MG63 (cell line): ENCODE measurements around the gene CLTCL1. TPM values are rescaled to one million over a fixed set of nuclear protein-coding genes. Genes with fewer than 3 reads are reported as not detected.
"Not testable (repeated sequence)": the region's sequence is repeated elsewhere in the genome, so short reads cannot be mapped to it uniquely, and the experiment has no call there.

Experiments
- DNase-seq: peaks from one replicate; pipeline ENCODE4 v3.0.0-alpha.2; 2020
- H3K27me3 ChIP-seq: fragments of 250-450 bp; sonication (Bioruptor Pico); 2 replicates; pipeline ENCODE4 v1.5.1; 2020; ENCODE audit warnings: mild to moderate bottlenecking, moderate library complexity
- H3K36me3 ChIP-seq: fragments of 250-450 bp; sonication (Bioruptor Pico); 2 replicates; pipeline ENCODE4 v1.5.1; 2020; ENCODE audit warnings: mild to moderate bottlenecking, moderate library complexity
- H3K4me3 ChIP-seq: fragments of 250-450 bp; sonication (Bioruptor Pico); 2 replicates; pipeline ENCODE4 v1.5.1; 2020; ENCODE audit warnings: mild to moderate bottlenecking, moderate library complexity
- H3K9me3 ChIP-seq: fragments of 250-450 bp; sonication (Bioruptor Pico); 2 replicates; pipeline ENCODE4 v1.5.1; 2020; ENCODE audit warnings: mild to moderate bottlenecking, moderate library complexity
- total RNA-seq: library from RNA; depleted of rRNA; stranded (reverse); fragments of >200 nt; shearing (Covaris generic); gene quantifications from 2 replicates; pipeline ENCODE4 v1.2.3, GENCODE V29; 2014; ENCODE audit warnings: low replicate concordance

The CLTCL1 gene
- total RNA-seq, 1 experiment from 2014 or later, result 1.5 TPM

DNA sequence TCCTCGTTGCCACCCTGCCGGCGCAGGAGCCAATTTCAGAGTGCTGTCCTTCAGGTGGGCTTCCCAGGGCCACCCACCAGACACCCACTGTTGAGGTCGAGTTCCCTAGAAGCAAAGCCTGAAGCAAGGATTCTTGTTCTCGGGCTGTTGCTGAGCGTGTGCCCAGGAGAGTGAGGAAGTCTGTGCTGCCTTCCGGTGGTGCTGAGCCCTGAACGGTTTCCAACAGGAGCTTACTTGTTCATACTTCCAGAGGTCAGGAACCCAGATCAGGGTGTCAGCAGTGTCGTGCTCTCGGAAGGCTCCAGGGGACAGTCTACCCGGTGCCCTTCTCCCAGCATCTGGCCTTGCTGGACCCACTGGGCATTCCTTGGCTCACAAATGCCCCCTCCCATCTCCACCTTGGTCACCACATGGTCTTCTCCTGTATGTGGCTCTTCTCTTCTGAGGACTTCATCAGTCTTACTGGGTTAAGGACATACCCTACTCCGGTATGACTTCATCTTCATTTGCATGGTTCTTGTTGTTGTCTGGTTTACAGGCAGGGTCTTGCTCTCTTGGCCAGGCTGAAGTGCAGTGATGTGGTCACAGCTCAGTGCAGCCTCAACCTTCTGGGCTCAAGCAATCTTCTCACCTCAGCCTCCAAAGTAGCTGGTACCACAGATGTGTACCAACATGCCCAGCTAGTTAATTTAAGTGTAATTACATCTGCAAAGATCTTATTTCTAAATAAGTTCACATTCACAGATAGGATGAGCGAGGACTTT, 124.2 kb downstream of the CLTCL1 start:
- DNase-seq, result no peak
- no peak overlapping the region for H3K4me3 ChIP-seq
- no peaks in the 10 kb centered on the region for H3K9me3 ChIP-seq
- H3K36me3 ChIP-seq, result peaks cover 5% of the 10 kb centered on the region
- H3K27me3 ChIP-seq, result peaks cover 28% of the 10 kb centered on the region

DNA sequence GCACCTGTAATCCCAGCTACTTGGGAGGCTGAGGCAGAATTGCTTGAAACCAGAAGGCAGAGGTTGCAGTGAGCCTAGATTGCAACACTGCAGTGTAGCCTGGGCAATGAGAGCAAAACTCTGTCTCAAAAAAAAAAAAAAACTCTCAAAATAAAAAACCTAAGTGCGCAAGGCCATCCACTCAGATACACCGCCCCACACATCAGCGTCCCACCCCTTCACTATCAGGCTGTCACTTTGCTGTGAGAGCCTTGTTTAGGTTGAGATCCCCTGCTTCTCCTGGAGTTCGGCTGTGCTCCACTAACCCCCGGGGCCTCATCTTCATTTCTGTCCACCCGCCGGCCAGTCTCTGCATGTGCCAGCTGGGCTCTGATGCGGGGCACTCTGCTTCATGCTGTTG, 125.1 kb downstream of the CLTCL1 start:
- no peak for DNase-seq
- Histone ChIP-seq H3K27me3 (peaks cover 28% of the 10 kb centered on the region), H3K9me3 (no peaks in the 10 kb centered on the region)

DNA sequence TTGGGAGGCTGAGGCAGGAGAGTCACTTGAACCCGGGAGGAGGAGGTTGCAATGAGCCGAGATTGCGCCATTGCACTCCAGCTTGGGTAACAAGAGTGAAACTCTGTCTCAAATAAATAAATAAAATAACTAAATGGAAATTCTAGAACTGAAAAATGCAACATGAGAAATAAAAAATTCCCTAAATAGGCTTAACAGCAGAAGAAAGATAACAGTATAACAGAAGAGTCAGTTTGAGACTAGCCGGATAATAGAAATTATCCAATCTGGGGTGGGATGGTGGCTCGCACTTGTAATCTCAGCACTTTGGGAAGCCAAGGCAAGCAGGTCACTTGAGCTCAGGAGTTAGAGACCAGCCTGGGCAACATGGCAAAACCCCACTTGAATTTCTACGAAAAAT, 127.1 kb downstream of the CLTCL1 start:
- Histone ChIP-seq H3K9me3 (no peaks in the 10 kb centered on the region), H3K4me3 (no peak overlapping the region), H3K36me3 (no peaks in the 10 kb centered on the region), H3K27me3 (peaks cover 23% of the 10 kb centered on the region)
- no peak for DNase-seq

More for the DNA sequence above, 125.1 kb downstream of the CLTCL1 start:
- Histone ChIP-seq H3K36me3 (no peaks in the 10 kb centered on the region), H3K4me3 (no peak overlapping the region)

DNA sequence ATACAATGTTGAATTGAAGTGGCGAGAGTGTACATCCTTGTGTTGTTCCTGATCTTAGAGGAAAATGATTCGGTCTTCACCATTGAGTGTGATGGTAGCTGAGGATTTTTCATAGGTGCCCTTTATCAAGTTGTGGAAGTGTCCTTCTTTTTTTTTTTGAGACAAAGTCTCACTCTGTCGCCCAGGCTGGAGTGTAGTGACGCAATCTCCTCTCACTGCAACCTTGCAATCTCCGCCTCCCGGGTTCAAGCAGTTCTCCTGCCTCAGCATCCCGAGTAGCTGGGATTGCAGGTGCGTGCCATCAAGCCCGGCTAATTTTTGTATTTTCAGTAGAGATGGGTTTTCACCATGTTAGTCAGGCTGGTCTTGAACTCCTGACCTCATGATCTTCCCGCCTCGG, 132.9 kb downstream of the CLTCL1 start:
- H3K27me3 ChIP-seq, H3K4me3 ChIP-seq, DNase-seq, H3K36me3 ChIP-seq, H3K9me3 ChIP-seq: not testable (repeated sequence)

DNA sequence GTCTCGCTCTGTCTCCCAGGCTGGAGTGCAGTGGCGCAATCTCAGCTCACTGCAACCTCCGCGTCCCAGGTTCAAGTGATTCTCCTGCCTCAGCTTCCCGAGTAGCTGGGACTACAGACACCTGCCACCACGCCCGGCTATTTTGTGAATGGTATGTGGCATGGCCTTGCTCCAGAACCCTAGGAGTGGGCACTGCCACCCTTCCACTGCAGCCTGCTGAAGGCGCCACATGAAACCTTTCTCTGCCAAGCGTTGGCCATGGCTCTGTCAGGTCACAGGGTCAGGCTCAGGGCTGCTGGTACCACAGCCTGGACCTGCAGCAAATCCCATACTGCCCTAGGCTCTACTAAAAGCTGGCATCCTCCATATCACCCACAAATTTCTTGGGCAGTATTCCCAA, 135.4 kb downstream of the CLTCL1 start:
- H3K9me3 ChIP-seq, H3K36me3 ChIP-seq, DNase-seq, H3K4me3 ChIP-seq: not testable (repeated sequence)
- peaks cover 23% of the 10 kb centered on the region for H3K27me3 ChIP-seq

DNA sequence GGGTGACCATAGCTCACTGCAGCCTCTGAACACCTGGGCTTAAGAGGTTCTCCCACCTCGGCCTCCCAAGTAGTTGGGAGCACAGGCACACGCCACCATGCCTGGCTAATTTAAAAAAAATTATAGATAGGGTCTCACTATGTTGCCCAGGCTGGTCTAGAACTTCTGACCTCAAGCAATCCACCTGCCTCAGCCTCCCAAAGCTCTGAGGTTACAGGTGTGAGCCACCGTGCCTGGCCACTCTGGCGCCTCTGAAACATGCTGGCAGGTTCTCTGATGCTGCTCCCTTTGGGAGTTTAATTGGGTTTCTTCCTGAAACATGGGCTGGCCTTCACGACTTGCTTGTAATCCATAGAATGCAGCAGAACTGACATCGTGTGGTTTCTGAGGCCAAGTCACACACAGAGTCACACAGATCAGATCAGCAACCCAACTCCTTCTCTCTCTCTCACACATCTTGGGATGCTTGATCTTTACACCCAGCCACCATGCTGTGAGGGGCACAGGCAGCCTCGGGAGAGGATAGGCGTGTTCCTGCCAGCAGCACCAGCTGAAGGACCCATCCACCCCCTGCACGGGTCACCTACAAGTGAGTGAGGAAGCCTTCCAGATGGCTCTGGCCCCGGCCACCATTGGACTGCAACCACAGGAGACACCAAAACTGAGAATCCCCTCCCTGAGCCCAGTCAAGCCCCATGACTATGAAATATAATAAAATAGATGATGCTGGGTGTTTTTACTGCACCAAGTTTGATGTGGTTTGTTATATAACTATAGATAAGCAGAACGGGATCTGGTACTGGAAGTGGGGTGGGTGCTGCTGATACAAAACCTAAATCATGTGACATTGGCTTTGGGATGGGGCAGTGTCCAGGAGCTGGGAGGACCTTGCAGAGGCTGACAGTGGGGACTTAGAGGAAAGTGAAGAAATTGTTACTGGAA, 138.3 kb downstream of the CLTCL1 start:
- no peak for DNase-seq
- H3K36me3 ChIP-seq, result no peaks in the 10 kb centered on the region
- H3K4me3 ChIP-seq, result no peak overlapping the region
- H3K27me3 ChIP-seq, result peaks cover 42% of the 10 kb centered on the region
- H3K9me3 ChIP-seq, result no peaks in the 10 kb centered on the region

DNA sequence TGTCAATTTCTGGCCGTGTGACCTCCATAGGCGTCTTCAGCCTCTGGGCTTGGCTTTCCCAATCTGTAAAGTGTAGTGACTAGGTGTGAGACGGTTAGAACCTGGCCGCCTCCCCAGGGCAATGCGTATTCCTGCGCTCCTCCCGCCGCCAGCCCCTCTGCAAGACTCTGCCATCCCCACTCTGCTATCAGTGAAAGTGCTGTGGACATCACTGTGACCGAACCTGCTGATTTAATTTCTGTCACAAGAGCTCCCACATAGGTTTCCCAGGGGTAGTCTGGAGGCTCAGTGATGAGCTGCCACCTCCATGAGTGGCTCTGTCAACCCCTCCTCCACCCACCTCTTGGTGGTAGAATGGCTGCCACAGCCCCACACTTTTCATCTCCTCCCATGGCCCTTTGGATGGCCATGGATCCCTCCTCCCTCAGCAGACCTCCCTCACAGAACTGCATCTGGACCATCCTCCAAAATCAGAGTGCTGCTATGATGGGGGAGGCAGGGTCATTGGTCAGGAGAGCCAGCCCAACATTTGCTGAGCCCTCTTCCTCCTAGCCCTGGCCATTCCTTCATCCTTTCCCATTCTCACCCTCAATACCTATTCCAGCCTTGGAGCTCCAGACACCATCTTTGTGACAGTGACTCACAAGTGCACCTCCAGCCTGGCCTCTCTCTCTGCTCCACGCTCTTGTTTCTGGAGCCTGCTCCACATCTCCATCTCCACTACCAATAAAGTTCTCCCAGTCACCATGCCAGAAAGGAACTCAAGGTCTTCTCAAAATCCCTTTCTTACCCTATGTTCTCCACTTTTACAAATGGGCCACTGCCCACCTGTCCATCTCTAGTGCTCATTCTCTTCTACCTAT, 140.0 kb downstream of the CLTCL1 start:
- no peak overlapping the region for H3K4me3 ChIP-seq
- peaks cover 42% of the 10 kb centered on the region for H3K27me3 ChIP-seq
- no peaks in the 10 kb centered on the region for H3K9me3 ChIP-seq

DNA sequence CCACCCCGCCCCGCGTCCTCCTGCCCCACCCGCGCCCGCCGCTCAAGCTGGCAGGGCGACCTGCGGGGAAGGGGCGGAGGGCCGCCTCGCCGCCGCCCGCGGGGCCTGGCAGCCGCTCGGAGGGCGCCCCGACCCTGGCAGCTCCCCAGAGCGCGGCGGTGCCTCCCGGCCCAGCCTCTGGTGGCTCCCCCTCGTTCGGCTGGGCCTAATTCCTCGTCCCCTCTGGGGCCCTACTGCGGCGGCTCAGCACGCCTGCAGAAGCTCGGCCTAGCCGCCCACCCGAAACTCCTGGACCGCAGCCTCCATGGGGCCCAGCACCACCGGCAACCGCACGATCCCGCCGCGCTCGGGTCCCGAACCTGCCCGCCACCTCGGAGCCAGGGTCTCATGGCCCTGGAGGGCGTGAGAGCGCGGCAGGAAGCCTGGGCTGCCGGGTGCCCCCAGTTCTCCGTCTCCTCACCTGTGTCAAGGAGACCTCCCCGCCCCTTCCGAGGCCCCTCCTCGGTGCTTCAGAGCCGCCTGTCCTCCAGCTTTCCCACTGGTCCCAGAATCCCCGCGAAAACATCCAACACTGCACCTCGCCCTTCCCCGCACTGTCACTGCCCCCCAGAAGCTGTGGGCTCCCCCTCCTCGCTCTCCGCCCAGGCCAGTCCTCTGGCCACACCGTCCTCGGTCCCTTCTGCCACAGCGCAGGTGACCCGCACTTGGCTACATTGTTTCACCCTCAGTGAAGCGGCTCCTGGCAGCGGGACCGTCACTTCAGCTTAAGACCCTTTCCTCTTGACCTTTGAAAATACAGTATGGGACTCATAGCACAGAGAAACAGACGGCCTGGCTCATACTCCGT, 140.8 kb downstream of the CLTCL1 start:
- no peaks in the 10 kb centered on the region for H3K9me3 ChIP-seq
- no peaks in the 10 kb centered on the region for H3K36me3 ChIP-seq
- no peak for DNase-seq
- peaks cover 42% of the 10 kb centered on the region for H3K27me3 ChIP-seq
- H3K4me3 ChIP-seq, result no peak overlapping the region

More for the DNA sequence above, 140.0 kb downstream of the CLTCL1 start:
- no peaks in the 10 kb centered on the region for H3K36me3 ChIP-seq
- no peak for DNase-seq

DNA sequence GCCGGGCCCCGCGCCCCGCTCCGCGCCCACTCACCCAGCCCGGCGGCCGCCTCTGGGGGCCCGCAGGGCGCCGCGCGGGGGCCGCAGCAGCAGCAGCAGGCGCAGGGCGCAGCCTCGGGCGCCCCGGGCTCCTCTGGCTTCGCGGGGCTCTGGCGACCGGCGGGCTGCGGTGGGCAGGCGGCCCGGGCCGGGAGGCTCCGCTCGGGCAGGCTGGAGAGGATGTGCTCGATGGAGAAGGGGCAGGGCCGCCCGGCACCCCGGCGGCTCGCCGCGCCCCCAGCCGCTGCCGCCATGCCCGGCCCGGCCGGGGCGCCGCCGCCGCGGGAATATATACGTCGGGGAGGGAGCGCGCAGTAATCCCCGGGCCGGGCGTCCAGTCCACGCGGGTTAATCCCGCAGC, 141.5 kb downstream of the CLTCL1 start, which contains the start of gene GSC2:
TSS of gene GSC2 (minus strand) at position 302 of the 400 bp plus-strand sequence. CDS start at position 293, 9 bp downstream.
- H3K4me3 ChIP-seq, result peak within 1 kb of the TSS; percentile 24; the same call in 1 of the 2 replicates

DNA sequence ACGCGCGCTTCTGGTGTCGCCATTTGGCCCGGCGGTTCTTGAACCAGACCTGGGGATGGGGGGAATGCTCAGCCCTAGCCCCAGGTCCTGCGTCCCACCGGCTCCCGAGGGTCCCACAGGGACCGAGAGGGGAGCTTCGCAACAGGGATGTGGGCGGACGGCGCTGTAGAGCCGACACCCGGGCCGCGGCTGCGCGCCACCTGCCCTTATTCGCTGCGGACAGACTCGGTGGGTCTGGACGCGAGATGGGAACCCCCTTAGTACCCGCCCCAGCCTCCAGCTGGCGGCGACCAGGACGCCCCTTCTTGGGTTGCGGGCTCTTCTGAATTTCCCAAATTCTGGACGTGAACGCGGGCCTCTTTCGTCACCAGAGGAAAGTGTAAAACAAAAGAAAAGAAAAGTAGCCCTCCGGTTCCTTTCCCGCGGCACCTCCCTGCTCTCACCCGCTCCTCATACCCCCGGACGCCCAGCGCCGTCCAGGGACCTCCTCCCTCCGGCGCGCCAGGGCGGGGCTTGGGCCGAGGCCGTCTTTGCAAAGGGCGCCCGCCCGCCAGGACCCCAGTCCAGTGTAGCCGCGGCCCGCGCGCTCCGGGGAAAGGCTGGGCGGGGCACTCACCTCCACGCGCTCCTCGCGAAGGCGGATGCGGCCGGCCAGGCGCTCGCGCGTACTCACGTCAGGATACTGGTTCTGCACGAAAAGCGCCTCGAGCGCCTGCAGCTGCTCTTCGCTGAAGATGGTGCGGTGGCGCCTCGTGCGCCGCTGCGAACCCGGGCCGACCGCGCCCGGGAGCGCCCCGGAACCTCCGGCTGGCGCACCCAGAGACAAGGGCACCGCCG, 142.3 kb downstream of the CLTCL1 start:
- Histone ChIP-seq H3K27me3 (peaks cover 39% of the 10 kb centered on the region), H3K36me3 (no peaks in the 10 kb centered on the region), H3K4me3 (peak overlapping the region; percentile 24; the same call in 1 of the 2 replicates), H3K9me3 (no peaks in the 10 kb centered on the region)
- peak; percentile 37 for DNase-seq

More for the DNA sequence above, 141.5 kb downstream of the CLTCL1 start, which contains the start of gene GSC2:
- no peak for DNase-seq
- Histone ChIP-seq H3K27me3 (peaks cover 39% of the 10 kb centered on the region), H3K9me3 (no peaks in the 10 kb centered on the region), H3K36me3 (no peaks in the 10 kb centered on the region)

DNA sequence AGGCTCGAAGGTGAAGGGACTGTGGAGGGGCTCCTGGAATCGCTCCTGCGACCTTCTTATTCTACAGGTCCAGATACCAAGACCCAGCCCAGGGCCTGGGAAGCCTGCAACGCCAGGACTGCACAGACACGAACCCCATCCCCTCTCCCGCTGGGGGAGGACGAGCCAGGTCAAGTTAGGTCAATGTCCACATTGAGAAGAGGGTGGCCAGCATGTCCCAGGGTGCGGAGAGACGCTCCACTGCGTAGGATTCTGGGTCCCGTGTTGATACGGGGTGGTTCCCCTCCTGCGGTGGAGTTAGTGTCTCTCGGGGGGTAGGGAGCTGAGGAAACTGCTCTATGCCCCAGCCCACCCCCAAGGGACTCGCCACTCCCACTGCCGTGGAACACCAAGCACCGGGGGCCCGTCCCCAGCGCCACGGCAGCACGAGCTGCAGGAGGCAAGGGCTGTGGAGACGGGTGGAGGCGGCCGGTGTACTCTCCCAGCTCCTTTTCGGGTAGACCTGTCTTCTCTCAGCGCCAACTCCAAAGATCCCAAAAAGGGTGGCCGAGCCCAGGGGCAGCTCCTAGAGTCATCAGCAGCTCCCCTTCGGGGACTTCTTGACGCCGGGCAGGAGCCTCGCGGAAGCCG, 143.0 kb downstream of the CLTCL1 start:
- H3K36me3 ChIP-seq, result no peaks in the 10 kb centered on the region
- DNase-seq, result no peak
- peaks cover 36% of the 10 kb centered on the region for H3K27me3 ChIP-seq
- no peaks in the 10 kb centered on the region for H3K9me3 ChIP-seq
- H3K4me3 ChIP-seq, result no peak overlapping the region

DNA sequence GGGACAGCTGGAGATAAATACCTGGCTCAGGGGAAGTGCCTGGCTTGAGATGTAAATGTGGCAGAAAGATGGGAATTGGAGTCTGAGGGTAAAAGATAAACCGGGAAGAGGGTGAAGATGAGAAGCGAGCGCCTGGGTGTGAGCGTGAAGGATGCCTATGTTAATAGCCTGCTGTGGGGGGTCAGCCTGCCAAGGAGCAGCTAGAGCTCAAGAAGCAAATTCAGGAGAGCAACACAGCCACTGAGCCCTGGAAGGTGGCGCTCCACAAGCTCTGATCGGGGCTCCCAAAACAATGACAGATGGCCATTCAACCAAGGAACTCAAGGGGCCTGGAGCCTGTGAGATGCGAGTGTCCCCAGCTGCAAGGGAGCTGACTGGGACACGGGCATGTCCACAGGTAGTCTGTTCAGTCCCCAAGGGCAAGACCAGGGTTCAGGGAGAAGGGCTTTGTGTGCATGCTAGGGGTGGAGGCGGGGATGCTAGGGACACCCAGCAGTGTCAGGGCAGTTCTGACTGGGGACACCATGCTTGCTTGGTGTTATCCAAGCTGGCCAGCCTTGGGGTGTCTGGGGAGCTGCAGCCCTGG, 144.2 kb downstream of the CLTCL1 start:
- no peaks in the 10 kb centered on the region for H3K9me3 ChIP-seq
- H3K27me3 ChIP-seq, result peaks cover 29% of the 10 kb centered on the region
- H3K36me3 ChIP-seq, result peaks cover 2% of the 10 kb centered on the region; the same call in 1 of the 2 replicates
- no peak overlapping the region for H3K4me3 ChIP-seq
- DNase-seq, result no peak

DNA sequence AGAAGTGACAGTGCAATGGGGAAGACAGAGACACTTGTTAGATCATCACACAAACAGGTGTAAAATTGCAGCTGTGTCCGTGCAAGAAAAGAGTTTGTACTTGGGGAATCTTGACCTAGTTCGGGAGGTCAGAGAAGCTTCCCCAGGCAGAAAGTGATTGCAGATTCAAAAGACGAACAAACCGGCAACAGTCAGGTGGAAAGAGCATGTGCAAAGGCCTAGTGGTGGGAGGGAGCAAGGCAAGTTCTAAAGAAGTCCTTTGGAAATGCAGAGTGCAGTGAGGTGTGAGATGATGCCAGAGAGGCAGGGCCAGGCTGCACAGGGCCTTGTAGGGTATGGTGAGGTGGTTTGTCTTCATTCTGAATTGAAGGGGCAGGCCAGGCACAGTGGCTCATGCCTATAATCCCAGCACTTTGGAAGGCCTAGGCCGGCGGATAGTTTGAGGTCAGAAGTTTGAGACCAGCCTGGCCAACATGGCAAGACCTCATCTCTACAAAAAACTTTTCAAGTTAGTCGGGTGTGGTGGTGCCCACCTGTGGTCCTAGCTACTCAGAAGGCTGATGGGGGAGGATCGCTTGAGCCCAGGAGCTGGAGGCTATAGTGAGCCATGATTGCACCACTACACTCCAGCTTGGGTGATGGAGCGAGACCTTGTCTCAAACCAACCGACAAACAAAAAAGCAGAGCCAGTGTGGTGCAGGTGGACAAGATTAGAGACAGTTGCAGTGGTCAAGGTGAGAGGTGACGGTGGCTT, 145.1 kb downstream of the CLTCL1 start:
- H3K9me3 ChIP-seq, result no peaks in the 10 kb centered on the region
- peaks cover 22% of the 10 kb centered on the region for H3K27me3 ChIP-seq
- H3K36me3 ChIP-seq, result peaks cover 9% of the 10 kb centered on the region
- DNase-seq, result no peak
- no peak overlapping the region for H3K4me3 ChIP-seq
